Amygdala (tissue), 56 donors: Measurements from ENCODE around the gene ASCL5.
A peak's percentile ranks its signal among the peaks of the same experiment; 100 is the strongest.

Experiments
- DNase-seq, 56 donors: peaks; one replicate each; lab custom pipeline; 2025; lab: John Stamatoyannopoulos, UW

The ASCL5 gene

DNA sequence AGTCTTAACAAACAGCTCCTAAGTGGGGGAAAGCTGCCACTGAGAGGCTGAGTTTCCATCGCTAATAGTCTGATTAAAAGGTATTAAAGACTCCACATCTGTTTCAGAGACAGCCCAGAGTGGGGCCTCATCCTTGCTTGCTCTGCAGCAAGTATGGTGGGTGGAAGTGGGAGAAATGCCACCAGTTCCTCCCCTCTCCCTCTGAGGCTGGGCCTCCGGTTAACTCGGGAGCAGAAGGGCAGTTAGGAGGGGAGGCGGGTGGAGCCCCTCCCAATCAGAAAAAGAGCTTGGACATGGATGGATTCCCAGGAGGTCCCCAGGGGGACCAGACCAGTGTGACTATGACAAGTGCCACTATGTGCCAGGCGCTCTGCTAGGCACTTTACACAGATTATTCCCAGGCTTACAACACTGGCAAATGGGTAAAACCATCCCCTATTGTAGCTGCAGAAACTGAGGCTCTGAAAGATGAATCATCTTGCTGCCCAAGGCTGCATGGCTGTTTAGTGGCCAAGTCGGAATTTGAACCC, 11.4 kb upstream of the ASCL5 start:
- DNase-seq = peak in 2 of 56 donors; percentile 39 to 49

DNA sequence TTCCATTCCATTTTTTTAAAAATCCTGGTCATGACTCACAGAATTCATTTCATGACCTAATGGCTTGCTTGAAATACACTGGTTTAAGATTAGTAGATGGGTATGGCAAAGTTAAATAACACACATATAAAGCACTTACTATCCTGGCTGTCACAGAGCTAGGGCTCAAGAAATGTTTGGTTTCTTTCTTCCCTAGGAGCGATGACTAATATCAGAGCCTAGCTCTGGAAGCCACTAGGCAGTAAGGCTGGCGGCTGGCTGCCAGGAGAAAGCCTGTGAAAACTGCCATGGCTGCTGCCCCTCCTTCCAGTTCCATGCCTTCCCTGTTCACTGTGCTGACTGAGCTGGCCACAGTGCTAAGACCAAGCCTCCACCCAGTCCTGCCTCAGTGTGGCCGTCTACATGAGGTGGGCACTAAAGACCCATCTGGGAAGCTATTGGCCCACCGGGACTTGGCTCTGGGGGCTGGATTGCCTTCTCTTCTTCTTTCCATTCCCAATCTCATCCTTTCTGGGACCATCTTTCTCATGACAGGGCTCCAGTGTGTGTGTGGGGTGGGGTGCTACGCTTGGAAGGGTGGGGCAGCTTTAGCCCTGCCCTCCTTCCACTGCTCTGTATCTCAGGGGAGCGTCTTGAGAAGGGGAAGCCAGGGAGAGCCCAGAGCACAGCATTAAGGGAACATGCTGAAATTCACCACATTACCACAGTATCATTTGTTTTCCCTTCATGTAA, 10.8 kb upstream of the ASCL5 start:
- peak in 37 of 56 donors; percentile 12 to 69 (median 36) for DNase-seq

DNA sequence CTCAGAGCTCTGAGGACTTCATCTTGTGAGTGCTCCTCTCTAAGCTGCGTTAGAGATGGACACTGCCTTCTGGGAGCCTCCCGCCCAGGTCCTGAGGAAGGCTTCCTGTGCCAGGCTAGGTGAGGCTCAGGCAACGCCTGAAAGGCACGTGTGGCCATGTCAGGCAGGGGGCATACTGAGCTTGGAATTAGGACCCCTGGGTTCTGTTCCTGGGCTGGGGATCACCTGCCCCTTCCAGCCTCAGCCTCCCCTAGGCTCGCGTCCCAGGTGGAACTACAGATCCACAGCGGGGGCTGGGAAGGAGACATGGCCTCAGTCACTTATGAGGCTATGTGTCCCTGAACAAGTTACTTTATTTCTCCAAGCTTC, 10.0 kb upstream of the ASCL5 start:
- DNase-seq = no peak

- no peak for DNase-seq
Observed at GRCh38 chr1:201136355-201137023, 9.5 kb upstream of the ASCL5 start.

DNA sequence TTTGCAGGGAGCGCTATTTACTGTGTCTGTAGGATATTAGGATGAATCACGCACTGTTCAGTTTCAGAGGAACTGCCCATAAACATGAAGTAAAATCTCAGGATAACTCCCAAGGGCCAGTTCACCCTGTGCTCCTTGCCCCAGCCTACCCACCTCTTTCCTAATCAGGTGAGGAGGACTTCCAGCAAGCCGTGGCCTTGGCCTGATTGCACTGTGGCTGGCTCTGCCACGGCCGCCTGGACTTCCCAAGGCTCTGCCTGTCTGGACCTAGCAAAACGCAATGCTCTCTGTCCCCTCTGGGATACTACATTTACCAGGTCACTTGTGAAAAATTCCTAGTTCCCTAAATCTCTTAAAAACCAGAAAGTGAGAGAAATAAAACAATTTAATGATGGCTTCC, 7.4 kb upstream of the ASCL5 start:
- no peak for DNase-seq

GRCh38 chr1:201131398-201131797, 4.4 kb upstream of the ASCL5 start:
- no peak for DNase-seq

DNA sequence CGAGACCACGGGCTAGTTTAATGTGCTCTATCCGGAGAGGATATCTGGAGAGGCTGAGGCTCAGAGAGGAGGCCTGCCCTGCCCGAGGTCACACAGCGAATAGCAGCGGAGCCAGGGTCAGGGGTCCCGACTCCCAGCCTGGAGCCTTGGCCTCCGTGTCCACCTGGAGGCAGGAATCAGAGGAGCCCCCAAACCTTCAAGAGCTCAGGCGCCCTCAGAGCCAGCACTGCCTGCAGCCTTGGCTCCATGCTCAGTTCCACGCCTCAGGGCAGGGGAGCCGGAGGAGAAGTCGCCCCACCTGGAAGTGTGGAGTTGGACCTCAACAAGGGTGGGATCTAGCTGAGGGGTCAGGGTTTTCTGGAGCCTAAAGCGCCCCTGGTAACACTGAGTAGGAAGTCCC, 2.0 kb upstream of the ASCL5 start:
- DNase-seq = no peak

GRCh38 chr1:201128476-201128875, 1.5 kb upstream of the ASCL5 start:
- DNase-seq = no peak

DNA sequence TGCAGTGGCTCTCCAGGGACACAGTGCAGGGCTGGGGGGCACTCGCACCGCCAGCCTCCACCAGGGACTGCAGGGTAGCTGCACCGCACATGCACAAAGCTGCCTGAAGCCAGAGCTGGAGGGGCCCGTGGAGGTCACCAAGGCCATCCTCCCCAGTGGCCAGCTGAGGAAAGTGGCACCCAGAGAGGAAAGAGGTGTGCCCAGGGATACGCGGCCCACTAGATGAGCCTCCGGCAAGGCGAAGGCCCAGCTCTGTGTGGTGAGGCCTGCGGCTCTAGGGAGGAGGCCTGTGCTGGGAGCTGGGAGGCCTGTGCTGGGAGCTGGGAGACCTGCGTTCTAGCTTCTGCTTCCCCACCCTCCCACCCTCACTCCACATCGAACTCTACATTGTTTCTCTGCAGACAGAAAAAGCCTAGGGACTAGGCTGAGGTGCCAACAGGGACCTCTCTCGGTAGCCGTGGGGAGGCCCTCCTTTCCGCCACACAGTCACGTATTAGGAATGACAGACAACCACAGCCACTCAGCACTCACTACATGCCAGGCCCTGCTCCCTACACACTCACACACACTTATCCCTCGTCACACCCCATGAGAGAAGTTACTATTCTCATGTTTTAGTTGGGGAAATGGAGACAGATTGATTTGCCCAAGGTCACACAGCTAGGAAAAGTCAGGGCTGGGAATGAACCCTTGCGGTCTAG, 921 bp upstream of the ASCL5 start:
- no peak for DNase-seq

DNA sequence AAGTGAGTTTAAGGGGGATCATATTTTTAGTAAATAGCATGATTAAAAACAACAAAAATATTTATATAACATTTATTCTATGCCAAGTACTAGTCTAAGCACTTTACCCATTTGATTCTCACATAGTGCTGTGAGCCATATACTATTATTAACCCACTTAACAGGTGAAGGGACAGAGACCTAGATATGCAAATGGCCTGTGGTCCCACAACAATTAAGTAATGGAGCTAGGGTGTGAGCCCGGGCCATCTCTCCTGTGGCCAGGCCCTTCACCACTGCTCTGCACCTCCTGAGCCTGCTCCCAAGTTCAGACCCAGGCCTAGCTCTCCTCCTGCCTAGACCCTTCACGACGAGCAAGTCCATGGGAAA, 537 bp downstream of the ASCL5 start:
- DNase-seq = no peak

GRCh38 chr1:201125800-201126199, 1.2 kb downstream of the ASCL5 start:
- peak in 2 of 56 donors; percentile 9 to 15 for DNase-seq

DNA sequence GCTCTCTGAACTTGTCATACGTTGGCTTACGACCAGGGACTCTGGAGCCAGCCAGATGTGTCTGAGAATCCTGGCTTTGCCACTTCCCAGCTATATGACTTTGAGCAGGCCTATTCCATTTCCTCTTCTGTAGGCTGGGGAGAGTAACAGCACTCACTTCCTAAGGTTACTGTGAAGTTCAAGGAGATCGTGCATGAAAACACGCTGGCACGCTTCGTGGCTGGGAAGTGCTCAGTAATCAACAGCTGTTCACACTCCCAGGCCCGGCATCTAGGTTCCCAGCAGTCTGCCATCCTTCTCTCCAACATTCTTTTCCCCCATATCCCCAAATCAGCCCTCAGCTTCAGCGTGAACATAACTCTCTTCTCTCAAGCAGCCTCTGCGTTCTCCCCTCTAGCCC, 2.0 kb downstream of the ASCL5 start:
- DNase-seq = no peak

DNA sequence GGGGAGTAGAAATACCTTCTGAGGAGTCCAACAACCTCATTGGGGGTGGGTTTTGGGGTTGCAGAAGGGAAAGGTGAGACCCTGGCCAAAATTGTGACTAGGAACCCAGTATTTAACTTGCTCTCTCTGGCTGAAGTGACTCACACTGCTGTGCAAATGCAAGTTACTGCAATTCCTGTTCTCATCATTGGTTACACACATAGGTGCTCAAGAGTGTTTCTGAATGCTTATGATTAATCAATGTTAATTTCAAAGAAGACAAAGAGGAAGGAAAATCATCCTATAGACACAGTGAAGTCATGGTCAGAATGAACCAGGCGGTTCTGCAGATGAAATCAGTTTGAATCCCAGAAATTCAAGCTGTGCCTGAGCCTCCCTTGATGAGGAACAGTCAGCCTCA, 3.1 kb downstream of the ASCL5 start:
- no peak for DNase-seq

DNA sequence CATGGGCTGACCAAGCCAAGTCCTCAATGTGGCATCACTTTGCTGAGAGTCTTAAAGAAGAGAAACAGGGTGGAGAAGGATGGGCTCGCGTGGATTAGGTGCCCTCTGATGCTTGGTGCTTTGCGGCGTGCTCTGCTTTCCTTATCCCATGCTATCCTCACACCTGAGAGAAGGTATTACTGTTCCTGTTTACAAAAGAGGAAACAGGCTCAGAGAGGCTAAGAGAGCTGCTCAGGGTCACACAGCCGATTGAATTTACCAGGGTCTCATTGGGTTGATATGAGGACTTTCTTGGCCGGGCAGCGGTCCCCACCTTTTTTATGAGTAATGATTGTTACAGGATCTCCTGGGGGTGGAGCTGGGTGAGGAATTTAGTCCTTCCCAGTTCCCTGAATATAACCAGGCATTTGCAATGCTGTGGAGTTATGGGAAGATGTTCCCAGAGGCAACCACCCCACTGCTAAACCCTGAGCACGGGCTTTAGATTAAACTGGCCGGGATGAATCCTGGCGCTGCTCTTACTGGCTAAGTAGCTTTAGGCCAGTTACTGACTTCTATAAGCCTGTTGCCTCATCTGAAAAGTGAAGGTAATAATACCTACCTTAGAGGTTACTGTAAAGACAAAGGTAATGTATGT, 4.5 kb downstream of the ASCL5 start:
- DNase-seq = no peak

- peak in 20 of 56 donors; percentile 12 to 49 (median 24) for DNase-seq
Observed at GRCh38 chr1:201119206-201120197, 7.5 kb downstream of the ASCL5 start.

- no peak for DNase-seq
Observed at GRCh38 chr1:201116091-201116490, 10.9 kb downstream of the ASCL5 start.

DNA sequence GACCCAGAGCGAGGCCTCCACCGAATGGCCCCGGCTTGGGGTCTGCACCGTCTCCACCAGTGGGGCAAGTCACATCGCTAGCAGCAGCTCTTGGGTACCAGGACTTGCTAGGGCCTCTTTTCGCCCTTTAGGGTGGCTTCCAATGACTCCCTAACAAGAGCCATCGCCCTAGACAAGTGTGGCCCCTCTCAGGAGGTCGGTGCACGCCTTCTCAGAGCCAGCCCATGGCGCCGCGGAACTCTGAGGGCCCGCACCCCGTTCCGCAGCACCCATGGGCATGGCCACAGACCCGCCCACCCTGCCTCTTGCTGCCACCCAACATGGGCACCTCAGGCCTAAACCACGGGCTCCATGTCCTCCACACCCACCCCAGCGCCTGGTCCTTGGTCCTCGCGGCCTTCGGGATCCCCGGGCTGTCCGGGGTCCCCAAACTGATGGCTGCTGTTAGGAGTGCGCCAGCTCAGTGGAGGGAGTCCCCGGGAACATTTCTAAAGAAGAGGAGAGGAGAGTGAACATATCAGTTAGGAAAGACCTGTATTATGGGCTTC, 11.5 kb downstream of the ASCL5 start:
- DNase-seq = no peak

- DNase-seq = peak in 55 of 56 donors; percentile 17 to 92 (median 80)
Observed at GRCh38 chr1:201114245-201115131, 12.5 kb downstream of the ASCL5 start.
